GM21825 (cell line): ENCODE data around the gene GUCY1A2.

Source experiments
- ATAC-seq: cut with Tn5 transposase; IDR thresholded peaks from one replicate; pipeline ENCODE4 v1.9.1; 2021; ENCODE audit warnings: mild to moderate bottlenecking, moderate library complexity; ENCODE audit not compliant: unreplicated experiment

Gene GUCY1A2

DNA sequence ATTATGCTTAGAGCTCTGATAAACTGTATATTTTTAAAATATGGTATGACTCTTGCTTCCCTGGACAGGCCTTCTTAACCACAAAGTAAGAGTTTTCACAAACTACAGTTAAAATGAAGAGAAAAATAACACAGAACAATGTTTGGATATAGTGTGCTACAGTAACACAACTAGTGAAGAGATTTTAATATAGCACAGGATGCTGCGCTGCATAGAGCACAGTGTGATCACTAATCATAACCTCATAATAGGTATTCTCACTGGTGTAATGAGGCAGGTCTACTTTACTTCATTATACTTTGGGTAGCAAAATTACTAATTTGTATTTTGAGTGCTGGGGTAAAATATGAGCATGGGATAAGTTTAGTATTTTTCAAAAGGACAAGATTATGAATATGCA lies 256.5 kb downstream of the GUCY1A2 start:
- no peak for ATAC-seq

GRCh38 chr11:106761240-106761639 lies 257.0 kb downstream of the GUCY1A2 start:
- ATAC-seq, result no peak

- ATAC-seq, result no peak
These were observed 270.2 kb downstream of the GUCY1A2 start for GRCh38 chr11:106748059-106748458.

DNA sequence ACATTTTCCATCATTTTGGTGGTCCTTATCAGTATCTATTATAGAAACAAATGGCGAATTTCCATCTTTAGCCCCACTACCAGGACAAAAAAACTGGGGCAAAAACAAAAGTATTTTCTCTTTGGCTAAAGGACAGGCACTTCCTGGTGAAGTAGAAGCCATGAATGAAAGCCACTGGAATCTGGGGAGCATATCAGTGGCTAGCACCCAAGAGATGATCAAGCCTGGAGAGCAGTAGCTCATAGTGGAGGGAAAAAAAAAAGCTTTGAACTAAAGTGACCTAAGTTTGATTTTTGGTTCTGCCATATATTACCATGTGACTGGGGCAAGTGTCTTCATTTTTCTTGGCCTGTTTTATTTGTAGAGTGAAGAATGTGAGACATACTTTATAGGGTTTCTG lies 272.3 kb downstream of the GUCY1A2 start:
- no peak for ATAC-seq

- no peak for ATAC-seq
These were observed 284.6 kb downstream of the GUCY1A2 start for GRCh38 chr11:106733635-106734034.

GRCh38 chr11:106728859-106729258 lies 289.4 kb downstream of the GUCY1A2 start:
- ATAC-seq, result no peak

- ATAC-seq, result no peak
These were observed 289.9 kb downstream of the GUCY1A2 start for GRCh38 chr11:106728379-106728778.

GRCh38 chr11:106727256-106727655 lies 291.0 kb downstream of the GUCY1A2 start:
- ATAC-seq, result no peak

- ATAC-seq, result no peak
These were observed 293.9 kb downstream of the GUCY1A2 start for GRCh38 chr11:106724293-106724892.

DNA sequence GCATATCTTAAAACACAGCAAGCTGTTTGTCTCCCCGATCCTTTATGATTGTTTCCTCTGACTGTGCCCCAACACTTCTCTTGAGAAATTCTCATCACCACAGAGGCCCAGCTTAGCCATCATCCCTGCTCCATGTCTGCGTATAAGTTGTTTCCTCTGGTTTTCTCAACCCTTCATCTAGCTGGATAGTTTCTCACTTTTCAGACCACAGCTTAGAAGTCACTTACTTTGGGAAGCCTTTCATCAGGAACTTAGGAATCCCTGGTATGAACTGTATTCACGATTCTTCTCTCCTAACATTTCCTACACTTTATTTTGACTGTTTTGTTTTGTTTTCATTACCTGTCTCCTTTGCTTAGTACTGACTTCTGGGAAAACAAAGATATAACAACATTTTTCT lies 295.2 kb downstream of the GUCY1A2 start:
- ATAC-seq, result no peak

- no peak for ATAC-seq
These were observed 301.1 kb downstream of the GUCY1A2 start for GRCh38 chr11:106717222-106717621.

- ATAC-seq, result no peak
These were observed 304.1 kb downstream of the GUCY1A2 start for GRCh38 chr11:106714199-106714598.

- no peak for ATAC-seq
These were observed 309.9 kb downstream of the GUCY1A2 start for GRCh38 chr11:106708348-106708747.

DNA sequence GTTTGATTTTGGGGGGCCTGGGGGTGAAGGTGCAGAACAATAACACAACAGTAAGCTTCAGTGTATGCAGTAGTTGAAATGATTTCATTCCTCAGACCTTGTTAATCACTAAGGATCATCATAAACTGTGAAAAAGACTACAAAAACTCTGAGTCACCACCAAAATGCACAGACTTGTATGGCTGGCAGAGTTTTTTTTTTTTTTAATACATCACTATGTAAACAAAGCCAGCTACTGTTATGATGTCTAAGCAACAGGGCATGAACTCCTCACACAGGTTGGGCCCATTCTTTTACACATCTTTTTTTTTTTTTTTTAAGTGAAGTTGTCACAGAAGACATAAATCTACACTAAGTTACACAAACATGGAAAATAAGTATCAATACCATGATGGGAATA lies 311.9 kb downstream of the GUCY1A2 start:
- ATAC-seq, result no peak

DNA sequence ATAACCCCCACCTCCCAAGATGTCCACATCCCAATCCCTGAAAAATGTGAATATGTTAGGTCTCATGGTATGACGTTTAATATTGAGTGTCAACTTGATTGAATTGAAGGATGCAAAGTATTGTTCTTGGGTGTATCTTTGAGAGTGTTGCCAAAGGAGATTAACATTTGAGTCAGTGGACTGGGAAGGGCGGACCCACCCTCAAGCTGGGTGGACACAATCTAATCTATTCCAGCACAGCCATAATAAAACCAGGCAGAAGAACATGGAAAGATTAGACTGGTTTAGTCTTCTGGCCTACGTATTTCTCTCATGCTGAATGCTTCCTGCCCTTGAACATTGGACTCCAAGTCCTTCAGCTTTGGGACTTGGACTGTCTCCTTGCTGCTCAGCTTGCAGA lies 315.5 kb downstream of the GUCY1A2 start:
- no peak for ATAC-seq

GRCh38 chr11:106697058-106697457 lies 321.2 kb downstream of the GUCY1A2 start:
- ATAC-seq, result no peak

- no peak for ATAC-seq
These were observed 322.8 kb downstream of the GUCY1A2 start for GRCh38 chr11:106695506-106695905.

- ATAC-seq, result no peak
These were observed 323.8 kb downstream of the GUCY1A2 start for GRCh38 chr11:106694501-106694900.

- no peak for ATAC-seq
These were observed 326.4 kb downstream of the GUCY1A2 start for GRCh38 chr11:106691807-106692365.

- ATAC-seq, result no peak
These were observed 327.4 kb downstream of the GUCY1A2 start for GRCh38 chr11:106690923-106691322.

- no peak for ATAC-seq
These were observed 333.3 kb downstream of the GUCY1A2 start for GRCh38 chr11:106684944-106685343.

GRCh38 chr11:106683435-106683834 lies 334.8 kb downstream of the GUCY1A2 start:
- no peak for ATAC-seq

GRCh38 chr11:106681435-106681834 lies 336.8 kb downstream of the GUCY1A2 start:
- ATAC-seq, result no peak
